NB4 (cell line): ENCODE data around the gene CXCR1.

Experiments
- DNase-seq: peaks from one replicate; pipeline ENCODE4 v3.0.0; 2010; ENCODE audit warnings: low read depth
- H3K4me3 ChIP-seq: one replicate; pipeline ENCODE4 v1.5.1; 2011; ENCODE audit warnings: mild to moderate bottlenecking, low read depth, low read length, moderate library complexity
- MYC ChIP-seq: IDR thresholded peaks from 2 replicates; pipeline ENCODE4 v1.6.1; 2011; ENCODE audit warnings: low read depth, low read length
- POLR2A ChIP-seq: IDR thresholded peaks from 2 replicates; pipeline ENCODE4 v1.6.1; 2011; ENCODE audit warnings: mild to moderate bottlenecking; ENCODE audit not compliant: insufficient read length; ENCODE audit errors: extremely low read depth
- TF ChIP-seq, protein P1 (sequence below): IDR thresholded peaks from one replicate; pipeline ENCODE4 v1.5.1; 2012; ENCODE audit warnings: low read depth, low read length
- TF ChIP-seq, protein P2 (sequence below): IDR thresholded peaks from 2 replicates; pipeline ENCODE4 v1.6.1; 2011; ENCODE audit warnings: low read depth, low read length

CXCR1 gene

DNA sequence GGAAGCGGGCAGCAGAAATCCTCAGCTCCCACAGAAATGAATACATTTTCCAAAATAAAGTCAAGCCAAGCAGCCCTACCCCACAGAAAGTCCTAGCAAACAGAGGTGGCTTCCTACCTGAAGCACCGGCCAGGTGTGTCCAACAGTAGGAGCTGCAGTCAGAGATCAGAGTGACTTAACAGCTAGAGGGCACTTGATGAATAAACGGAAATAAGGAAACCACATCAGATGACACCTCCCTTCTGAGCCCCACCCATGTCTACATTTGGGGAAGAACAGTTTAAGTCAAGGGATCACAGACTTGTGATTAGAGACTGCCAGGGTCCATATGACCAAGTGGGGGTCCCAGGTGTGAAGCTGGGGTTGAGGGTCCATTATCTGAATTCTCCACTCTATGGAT lies at the start of gene CXCR1:
Gene CXCR1 (minus strand): TSS at position 172 of the 400 bp plus-strand sequence. CDS start 1,751 bp downstream, outside the sequence.
- no peak within 1 kb of the TSS for H3K4me3 ChIP-seq
- TF ChIP-seq POLR2A (no peak), MYC (no peak)
- TF ChIP-seq, protein P1, sequence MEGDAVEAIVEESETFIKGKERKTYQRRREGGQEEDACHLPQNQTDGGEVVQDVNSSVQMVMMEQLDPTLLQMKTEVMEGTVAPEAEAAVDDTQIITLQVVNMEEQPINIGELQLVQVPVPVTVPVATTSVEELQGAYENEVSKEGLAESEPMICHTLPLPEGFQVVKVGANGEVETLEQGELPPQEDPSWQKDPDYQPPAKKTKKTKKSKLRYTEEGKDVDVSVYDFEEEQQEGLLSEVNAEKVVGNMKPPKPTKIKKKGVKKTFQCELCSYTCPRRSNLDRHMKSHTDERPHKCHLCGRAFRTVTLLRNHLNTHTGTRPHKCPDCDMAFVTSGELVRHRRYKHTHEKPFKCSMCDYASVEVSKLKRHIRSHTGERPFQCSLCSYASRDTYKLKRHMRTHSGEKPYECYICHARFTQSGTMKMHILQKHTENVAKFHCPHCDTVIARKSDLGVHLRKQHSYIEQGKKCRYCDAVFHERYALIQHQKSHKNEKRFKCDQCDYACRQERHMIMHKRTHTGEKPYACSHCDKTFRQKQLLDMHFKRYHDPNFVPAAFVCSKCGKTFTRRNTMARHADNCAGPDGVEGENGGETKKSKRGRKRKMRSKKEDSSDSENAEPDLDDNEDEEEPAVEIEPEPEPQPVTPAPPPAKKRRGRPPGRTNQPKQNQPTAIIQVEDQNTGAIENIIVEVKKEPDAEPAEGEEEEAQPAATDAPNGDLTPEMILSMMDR: no peak
- TF ChIP-seq, protein P2, sequence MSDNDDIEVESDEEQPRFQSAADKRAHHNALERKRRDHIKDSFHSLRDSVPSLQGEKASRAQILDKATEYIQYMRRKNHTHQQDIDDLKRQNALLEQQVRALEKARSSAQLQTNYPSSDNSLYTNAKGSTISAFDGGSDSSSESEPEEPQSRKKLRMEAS: no peak
- DNase-seq: peak; percentile 67

DNA sequence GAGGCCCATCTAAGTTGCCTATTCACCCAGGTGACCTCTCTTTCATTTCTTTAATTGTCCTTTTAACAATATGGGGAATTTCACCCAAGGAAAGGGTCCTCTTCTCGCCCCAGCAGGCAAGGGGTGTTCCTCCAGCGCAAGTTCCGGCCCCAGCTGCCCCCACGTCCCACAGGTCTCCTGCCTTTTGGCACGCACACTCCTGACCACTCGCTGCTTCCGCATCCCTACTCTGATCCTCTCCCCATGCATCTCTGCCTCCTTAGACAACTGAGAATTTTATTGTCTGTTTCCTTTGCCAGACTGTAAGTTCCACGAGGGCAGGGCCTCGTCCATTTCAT lies 49.5 kb upstream of the CXCR1 start:
- DNase-seq: peak; percentile 72
- no peak for TF ChIP-seq MYC
- no peak for TF ChIP-seq POLR2A
- TF ChIP-seq, protein P1: no peak
- TF ChIP-seq, protein P2: no peak
- H3K4me3 ChIP-seq: peak overlapping the region; percentile 87

DNA sequence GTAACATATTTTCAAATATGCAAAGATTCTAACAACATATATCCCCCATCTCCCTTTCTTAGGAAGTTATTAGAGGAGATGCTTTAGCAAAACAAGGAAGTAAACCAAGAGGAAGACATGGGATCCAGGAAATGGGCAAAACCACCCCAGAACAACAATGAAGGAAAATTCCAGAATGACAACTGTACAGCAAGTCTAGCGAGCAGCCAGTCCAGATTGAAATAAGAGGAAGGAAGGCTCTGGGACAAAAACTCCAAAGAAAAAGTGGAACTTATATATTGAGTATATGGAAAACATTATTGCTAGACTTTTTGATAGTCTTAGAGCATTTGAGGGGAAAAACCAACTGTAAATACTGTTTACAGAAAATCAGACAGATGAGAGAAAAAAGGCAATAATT lies 47.4 kb upstream of the CXCR1 start:
- DNase-seq: no peak
- TF ChIP-seq POLR2A: no peak
- no peak for TF ChIP-seq MYC
- TF ChIP-seq, protein P2: no peak
- TF ChIP-seq, protein P1: no peak
- no peak overlapping the region for H3K4me3 ChIP-seq

DNA sequence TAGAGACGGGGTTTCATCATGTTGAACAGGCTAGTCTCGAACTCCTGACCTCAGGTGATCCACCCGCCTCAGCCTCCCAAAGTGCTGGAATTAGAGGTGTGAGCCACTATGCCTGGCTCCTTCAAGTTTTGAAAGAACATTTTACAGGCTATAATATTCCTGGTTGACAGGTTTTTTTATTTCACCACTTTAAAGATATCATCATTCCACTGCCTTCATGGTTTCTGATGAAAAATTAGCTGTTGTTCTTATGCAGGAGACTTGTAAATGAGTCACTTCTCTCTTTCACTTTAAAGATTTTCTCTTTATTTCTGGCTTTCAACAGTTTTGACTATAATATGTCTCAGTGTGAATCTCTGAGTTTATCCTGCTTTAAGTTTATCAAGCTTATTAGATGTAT lies 42.3 kb upstream of the CXCR1 start:
- DNase-seq: no peak
- no peak overlapping the region for H3K4me3 ChIP-seq
- TF ChIP-seq, protein P1: no peak
- no peak for TF ChIP-seq POLR2A
- TF ChIP-seq, protein P2: no peak
- TF ChIP-seq MYC: no peak

DNA sequence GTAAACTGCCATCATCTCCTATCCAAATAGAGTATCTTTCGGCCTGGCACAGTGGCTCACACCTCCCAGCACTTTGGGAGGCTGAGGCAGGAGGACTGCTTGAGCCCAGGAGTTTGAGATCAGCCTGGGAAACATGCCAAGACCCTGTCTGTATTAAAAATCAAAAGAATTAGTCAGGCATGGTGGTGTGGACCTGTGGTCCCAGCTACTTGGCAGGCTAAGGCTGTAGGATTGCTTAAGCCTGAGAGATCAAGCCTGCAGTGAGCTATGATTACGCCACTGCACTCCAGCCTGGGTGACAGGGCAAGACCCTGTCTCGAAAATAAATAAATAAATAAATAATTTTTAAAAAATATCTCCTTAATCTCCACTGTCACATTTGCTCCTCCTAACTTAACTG lies 35.5 kb upstream of the CXCR1 start:
- no peak for TF ChIP-seq MYC
- no peak for TF ChIP-seq POLR2A
- TF ChIP-seq, protein P2: no peak
- TF ChIP-seq, protein P1: no peak
- H3K4me3 ChIP-seq: no peak overlapping the region
- peak; percentile 39 for DNase-seq

DNA sequence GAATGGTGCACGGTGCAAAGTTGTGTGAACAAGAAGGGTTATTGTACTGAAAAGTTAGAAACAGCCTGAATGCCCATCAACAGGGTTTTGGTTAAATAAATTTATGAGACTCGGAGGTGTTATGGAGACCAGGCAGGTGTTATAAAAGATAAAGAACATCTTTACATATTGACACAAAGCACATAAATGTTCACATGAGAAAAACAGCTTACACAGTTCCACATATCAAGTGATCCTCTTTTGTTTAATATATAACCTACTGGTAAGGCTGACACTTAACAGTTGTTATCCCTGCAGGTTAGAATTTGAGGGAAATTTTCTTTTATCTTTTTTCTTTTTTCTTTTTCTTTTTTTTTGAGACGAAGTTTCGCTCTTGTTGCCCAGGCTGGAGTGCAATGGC lies 30.2 kb upstream of the CXCR1 start:
- TF ChIP-seq MYC: no peak
- TF ChIP-seq, protein P1: no peak
- no peak overlapping the region for H3K4me3 ChIP-seq
- DNase-seq: no peak
